Gastroesophageal sphincter (tissue), 3 donors: ENCODE results near the gene EML4.

ENCODE experiments used
- POLR2A ChIP-seq, 2 donors: fragments of 450-650 bp; IDR thresholded peaks; one replicate each; pipeline ENCODE4 v1.6.1; 2017; ENCODE audit warnings: antibody characterized with exemption in 2 of 2, mild to moderate bottlenecking in 2 of 2, moderate library complexity in 1 of 2
- TF ChIP-seq, protein P1 (sequence below), 4 experiments: fragments of 200-600 bp in 2 of 4; fragments of 450-650 bp in 2 of 4; sonication (generic) in 1 of 4; IDR thresholded peaks; one replicate each; pipeline ENCODE4 v1.5.1; 2017 to 2019; ENCODE audit warnings: antibody characterized with exemption in 4 of 4, mild to moderate bottlenecking in 2 of 4, moderate library complexity in 2 of 4

DNA sequence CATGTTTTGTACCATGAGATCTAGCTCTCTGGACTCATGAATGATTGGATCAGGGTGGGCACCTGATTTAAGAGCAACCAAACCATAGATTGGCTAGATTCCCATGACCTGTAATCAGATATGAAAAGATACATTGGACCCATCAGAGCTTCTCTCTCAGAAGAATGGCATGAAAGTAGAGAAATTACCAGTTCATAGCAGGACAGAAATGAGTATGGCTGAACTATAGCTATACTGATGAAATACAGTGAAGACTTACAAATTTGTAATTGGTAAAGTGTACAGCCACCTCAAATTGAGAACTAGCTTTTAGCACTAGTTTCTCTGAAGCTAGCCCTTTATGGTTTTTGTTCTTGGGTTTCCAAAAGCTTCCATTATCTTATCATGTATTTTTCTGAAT, 19.0 kb upstream of the EML4 start:
- TF ChIP-seq, protein P1, sequence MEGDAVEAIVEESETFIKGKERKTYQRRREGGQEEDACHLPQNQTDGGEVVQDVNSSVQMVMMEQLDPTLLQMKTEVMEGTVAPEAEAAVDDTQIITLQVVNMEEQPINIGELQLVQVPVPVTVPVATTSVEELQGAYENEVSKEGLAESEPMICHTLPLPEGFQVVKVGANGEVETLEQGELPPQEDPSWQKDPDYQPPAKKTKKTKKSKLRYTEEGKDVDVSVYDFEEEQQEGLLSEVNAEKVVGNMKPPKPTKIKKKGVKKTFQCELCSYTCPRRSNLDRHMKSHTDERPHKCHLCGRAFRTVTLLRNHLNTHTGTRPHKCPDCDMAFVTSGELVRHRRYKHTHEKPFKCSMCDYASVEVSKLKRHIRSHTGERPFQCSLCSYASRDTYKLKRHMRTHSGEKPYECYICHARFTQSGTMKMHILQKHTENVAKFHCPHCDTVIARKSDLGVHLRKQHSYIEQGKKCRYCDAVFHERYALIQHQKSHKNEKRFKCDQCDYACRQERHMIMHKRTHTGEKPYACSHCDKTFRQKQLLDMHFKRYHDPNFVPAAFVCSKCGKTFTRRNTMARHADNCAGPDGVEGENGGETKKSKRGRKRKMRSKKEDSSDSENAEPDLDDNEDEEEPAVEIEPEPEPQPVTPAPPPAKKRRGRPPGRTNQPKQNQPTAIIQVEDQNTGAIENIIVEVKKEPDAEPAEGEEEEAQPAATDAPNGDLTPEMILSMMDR (IDR thresholded peaks at IDR 0.05), result no peak
- TF ChIP-seq POLR2A (IDR thresholded peaks at IDR 0.05), result no peak
